HL-60 (cell line): Measurements from ENCODE around the gene COL18A1.

Experiments
- CTCF ChIP-seq: IDR thresholded peaks from one replicate; pipeline ENCODE4 v1.5.1; 2011; ENCODE audit warnings: low read length, control low read depth, inconsistent platforms; ENCODE audit not compliant: insufficient read depth
- GABPA ChIP-seq: IDR thresholded peaks from 2 replicates; pipeline ENCODE4 v1.6.1; 2012; ENCODE audit warnings: low read depth

GRCh38 chr21:45484318-45484717, 79.4 kb downstream of the COL18A1 start:
- no peak for TF ChIP-seq CTCF
- no peak for TF ChIP-seq GABPA
